Measurements from ENCODE around the gene CHRNB1.

- no peak for TF ChIP-seq CTCF (IDR thresholded peaks at IDR 0.05)
- TF ChIP-seq POLR2A (IDR thresholded peaks at IDR 0.05) = no peak
- no peak for TF ChIP-seq POLR2AphosphoS5 (IDR thresholded peaks at IDR 0.05)
Measured at GRCh38 chr17:7425756-7426155, 19.1 kb upstream of the CHRNB1 start.
